ENCODE measurements around the gene NFATC2IP.
"Not testable (repeated sequence)": the region's sequence is repeated elsewhere in the genome, so short reads cannot be mapped to it uniquely, and the experiment has no call there.

The NFATC2IP gene

DNA sequence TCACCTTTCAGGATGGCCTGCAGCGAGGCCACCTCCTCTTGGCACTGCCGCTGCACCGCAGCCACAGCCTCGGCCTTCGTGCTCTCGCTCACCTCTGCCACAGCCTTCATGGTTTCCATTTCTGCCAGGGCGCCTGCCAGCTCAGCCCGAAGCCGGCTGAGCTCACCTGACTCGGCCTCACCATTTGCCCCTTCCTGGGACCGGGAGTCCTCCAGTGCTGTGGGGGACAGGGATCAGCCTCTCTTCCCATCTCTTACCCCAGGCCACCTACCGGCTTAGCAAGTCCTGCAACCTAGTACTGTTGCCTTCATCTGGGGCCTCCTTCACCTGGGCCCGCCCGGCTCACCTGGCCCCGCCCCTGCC is 26.4 kb upstream of the NFATC2IP start:
- Histone ChIP-seq H3K27me3 (ENCODE audit: insufficient read depth, low read depth) (no peaks in the 10 kb centered on the region), H3K79me2 (ENCODE audit: insufficient read depth, low read depth) (no peaks in the 10 kb centered on the region), H2AFZ (ENCODE audit: low read depth) (peak overlapping the region; percentile 82), H3K36me3 (ENCODE audit: insufficient read depth) (no peaks in the 10 kb centered on the region), H3K4me2 (peak overlapping the region; percentile 99), H3K9ac (peak overlapping the region; percentile 11; the same call in 1 of the 2 replicates), H4K20me1 (ENCODE audit: insufficient read depth) (no peaks in the 10 kb centered on the region), H3K27ac (peak overlapping the region; percentile 40; the same call in 1 of the 2 replicates), H3K4me3 (IDR thresholded peaks at IDR 0.05; ENCODE audit: insufficient read depth, low read depth, low read length) (no peak overlapping the region), H3K4me1 (ENCODE audit: low read depth, poor library complexity, severe bottlenecking) (peaks cover 30% of the 10 kb centered on the region)
- TF ChIP-seq, protein P1, sequence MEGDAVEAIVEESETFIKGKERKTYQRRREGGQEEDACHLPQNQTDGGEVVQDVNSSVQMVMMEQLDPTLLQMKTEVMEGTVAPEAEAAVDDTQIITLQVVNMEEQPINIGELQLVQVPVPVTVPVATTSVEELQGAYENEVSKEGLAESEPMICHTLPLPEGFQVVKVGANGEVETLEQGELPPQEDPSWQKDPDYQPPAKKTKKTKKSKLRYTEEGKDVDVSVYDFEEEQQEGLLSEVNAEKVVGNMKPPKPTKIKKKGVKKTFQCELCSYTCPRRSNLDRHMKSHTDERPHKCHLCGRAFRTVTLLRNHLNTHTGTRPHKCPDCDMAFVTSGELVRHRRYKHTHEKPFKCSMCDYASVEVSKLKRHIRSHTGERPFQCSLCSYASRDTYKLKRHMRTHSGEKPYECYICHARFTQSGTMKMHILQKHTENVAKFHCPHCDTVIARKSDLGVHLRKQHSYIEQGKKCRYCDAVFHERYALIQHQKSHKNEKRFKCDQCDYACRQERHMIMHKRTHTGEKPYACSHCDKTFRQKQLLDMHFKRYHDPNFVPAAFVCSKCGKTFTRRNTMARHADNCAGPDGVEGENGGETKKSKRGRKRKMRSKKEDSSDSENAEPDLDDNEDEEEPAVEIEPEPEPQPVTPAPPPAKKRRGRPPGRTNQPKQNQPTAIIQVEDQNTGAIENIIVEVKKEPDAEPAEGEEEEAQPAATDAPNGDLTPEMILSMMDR (conservative IDR thresholded peaks at IDR 0.05; ENCODE audit: low read depth, low read length): 0 out of 2 replicates have a peak, but pooled peaks have one; percentile 16

DNA sequence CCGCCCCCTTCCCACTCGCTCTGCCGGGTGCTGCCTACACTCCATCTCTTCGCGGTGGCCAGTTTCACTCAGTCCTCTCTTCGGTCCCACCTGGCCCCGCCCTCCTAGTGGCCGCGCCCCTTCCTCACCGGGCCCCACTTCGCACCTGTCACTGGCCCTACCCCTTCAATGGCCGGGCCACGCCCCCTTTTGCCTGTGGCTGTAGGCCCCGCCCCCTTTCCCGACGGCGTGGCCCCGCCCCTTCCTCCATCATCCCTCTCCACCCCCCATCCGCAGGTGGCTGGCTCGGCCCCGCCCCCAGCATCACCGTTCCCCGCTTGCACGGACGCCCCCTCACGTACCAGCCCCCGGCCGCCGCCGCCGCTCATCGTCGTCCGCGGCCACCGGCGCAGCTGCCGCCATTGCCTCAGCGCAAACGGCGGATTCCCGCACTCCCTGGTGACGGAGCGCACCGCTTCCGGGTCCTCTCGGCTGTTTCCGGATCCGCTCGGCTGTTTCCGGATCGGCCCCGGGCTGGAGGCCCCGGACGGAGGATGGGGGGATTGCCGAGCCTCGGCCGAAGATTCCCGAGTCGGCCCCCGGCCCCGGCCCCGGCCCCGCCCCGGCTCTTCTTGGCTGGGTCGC is 25.9 kb upstream of the NFATC2IP start, which contains the start of gene RABEP2:
Gene RABEP2, minus strand, starts transcription at position 477 of the 624 bp plus-strand sequence. Its CDS starts 75 bp downstream, at position 402.
- H3K4me2 ChIP-seq: peak within 1 kb of the TSS; percentile 99
- no peaks in the 10 kb centered on the region for H3K27me3 ChIP-seq (ENCODE audit: insufficient read depth, low read depth)
- peaks cover 30% of the 10 kb centered on the region for H3K4me1 ChIP-seq (ENCODE audit: low read depth, poor library complexity, severe bottlenecking)
- H3K27ac ChIP-seq: peak within 1 kb of the TSS; percentile 84
- H3K9ac ChIP-seq: peak within 1 kb of the TSS; percentile 91
- peak within 1 kb of the TSS; percentile 82 for H2AFZ ChIP-seq (ENCODE audit: low read depth)
- H3K4me3 ChIP-seq (IDR thresholded peaks at IDR 0.05; ENCODE audit: insufficient read depth, low read depth, low read length): no peak within 1 kb of the TSS
- TF ChIP-seq, protein P1 (conservative IDR thresholded peaks at IDR 0.05; ENCODE audit: low read depth, low read length): no peak
- H3K36me3 ChIP-seq (ENCODE audit: insufficient read depth): no peaks in the 10 kb centered on the region
- H3K79me2 ChIP-seq (ENCODE audit: insufficient read depth, low read depth): no peaks in the 10 kb centered on the region
- H4K20me1 ChIP-seq (ENCODE audit: insufficient read depth): no peaks in the 10 kb centered on the region

DNA sequence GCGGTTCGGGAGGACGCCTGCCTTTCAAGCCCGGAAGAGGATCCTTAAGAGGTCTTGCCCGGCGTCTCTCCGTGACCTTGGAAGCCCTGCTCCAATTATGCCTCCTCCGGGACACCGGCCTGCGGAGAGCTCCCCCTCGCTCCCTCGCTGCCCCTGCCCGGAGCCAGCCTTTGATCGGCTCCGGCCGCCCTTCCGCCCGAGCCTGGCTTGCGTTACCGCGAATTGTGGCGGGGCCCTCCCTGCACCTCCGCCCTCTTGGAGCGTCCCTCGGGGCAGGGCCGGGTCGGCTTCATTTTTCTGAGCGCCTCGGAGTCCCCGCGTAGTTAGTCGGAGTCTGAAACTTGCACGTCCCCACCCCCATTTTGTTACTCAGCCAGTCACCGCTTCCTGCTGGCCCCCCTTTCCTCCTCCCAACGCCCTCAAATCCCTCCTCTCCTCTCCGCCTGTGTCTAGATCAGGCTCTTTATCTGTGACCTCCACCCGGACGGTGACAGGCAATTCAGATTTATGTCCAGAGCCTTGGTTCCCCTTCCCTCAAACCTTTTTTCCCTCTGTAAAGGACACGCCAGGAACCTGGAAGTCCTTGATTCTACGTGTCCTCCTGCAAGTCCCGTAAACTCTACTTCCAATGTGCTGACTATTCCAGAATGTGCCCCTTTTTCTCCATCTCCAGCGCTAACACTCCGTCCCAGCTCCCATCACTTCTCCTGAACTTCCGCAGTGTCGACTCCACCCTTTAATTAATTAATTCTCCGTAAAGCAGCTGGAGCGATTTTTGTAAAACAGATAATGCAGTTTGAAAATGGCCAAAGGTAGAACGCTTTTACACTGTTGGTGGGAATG is 25.1 kb upstream of the NFATC2IP start:
- TF ChIP-seq, protein P1 (conservative IDR thresholded peaks at IDR 0.05; ENCODE audit: low read depth, low read length): no peak
- H3K27ac ChIP-seq: peak overlapping the region; percentile 84
- H3K4me1 ChIP-seq (ENCODE audit: low read depth, poor library complexity, severe bottlenecking): peaks cover 31% of the 10 kb centered on the region
- no peak overlapping the region for H3K4me3 ChIP-seq (IDR thresholded peaks at IDR 0.05; ENCODE audit: insufficient read depth, low read depth, low read length)
- peak overlapping the region; percentile 96 for H3K4me2 ChIP-seq
- peak overlapping the region; percentile 82 for H2AFZ ChIP-seq (ENCODE audit: low read depth)
- H3K27me3 ChIP-seq (ENCODE audit: insufficient read depth, low read depth): no peaks in the 10 kb centered on the region
- no peaks in the 10 kb centered on the region for H4K20me1 ChIP-seq (ENCODE audit: insufficient read depth)
- H3K79me2 ChIP-seq (ENCODE audit: insufficient read depth, low read depth): no peaks in the 10 kb centered on the region
- no peaks in the 10 kb centered on the region for H3K36me3 ChIP-seq (ENCODE audit: insufficient read depth)
- peak overlapping the region; percentile 91 for H3K9ac ChIP-seq

DNA sequence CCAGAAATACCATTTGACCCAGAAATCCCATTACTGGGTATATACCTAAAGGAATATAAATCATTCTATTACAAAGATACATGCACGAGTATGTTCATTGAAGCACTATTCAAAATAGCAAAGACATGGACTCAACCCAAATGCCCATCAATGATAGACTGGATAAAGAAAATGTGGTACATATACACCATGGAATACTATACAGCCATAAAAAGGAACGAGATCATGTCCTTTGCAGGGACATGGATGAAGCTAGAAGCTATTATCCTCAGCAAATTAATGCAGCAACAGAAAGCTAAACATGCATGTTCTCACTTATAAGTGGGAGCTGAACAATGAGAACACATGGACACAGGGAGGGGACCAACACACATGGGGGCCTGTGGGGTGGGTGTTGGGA is 24.5 kb upstream of the NFATC2IP start:
- H3K79me2 ChIP-seq (ENCODE audit: insufficient read depth, low read depth); H3K36me3 ChIP-seq (ENCODE audit: insufficient read depth); H3K27me3 ChIP-seq (ENCODE audit: insufficient read depth, low read depth); H4K20me1 ChIP-seq (ENCODE audit: insufficient read depth); H3K9ac ChIP-seq; H2AFZ ChIP-seq (ENCODE audit: low read depth); H3K4me3 ChIP-seq (IDR thresholded peaks at IDR 0.05; ENCODE audit: insufficient read depth, low read depth, low read length): not testable (repeated sequence)
- peaks cover 36% of the 10 kb centered on the region for H3K4me1 ChIP-seq (ENCODE audit: low read depth, poor library complexity, severe bottlenecking)
- H3K27ac ChIP-seq: 0 out of 2 replicates have a peak overlapping the region, but pooled peaks have one; percentile 84
- H3K4me2 ChIP-seq: peak overlapping the region; percentile 96; the same call in 1 of the 2 replicates

Measured in KMS-11 (cell line).